GM12873 (cell line): Measurements from ENCODE around the gene NID2.

Experiments used
- TF ChIP-seq, protein P1 (sequence below): IDR thresholded peaks from 2 replicates; pipeline ENCODE4 v1.5.1; 2012; ENCODE audit warnings: low read depth, mild to moderate bottlenecking, moderate library complexity, low read length, control low read depth; ENCODE audit not compliant: insufficient read depth; ENCODE audit errors: missing control alignments

Gene NID2

DNA sequence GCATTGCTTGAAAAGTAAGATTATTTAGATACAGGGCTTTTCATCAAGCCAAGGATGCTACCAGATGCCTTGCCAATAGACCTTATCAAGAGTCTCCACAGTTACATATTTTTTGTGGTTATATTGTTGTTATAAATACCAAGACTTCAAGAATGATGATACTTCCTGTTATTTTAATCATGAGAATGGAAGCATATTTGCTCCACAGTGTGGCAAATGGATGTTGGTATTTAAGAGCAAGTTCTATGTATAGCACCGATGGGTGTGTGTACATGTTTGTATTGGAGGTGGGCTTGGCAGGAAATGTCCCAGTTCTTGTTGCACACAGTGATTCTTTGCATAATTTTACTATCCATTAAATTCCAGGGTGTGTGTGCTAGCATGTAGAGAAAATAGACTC, 4.4 kb upstream of the NID2 start:
- TF ChIP-seq, protein P1, sequence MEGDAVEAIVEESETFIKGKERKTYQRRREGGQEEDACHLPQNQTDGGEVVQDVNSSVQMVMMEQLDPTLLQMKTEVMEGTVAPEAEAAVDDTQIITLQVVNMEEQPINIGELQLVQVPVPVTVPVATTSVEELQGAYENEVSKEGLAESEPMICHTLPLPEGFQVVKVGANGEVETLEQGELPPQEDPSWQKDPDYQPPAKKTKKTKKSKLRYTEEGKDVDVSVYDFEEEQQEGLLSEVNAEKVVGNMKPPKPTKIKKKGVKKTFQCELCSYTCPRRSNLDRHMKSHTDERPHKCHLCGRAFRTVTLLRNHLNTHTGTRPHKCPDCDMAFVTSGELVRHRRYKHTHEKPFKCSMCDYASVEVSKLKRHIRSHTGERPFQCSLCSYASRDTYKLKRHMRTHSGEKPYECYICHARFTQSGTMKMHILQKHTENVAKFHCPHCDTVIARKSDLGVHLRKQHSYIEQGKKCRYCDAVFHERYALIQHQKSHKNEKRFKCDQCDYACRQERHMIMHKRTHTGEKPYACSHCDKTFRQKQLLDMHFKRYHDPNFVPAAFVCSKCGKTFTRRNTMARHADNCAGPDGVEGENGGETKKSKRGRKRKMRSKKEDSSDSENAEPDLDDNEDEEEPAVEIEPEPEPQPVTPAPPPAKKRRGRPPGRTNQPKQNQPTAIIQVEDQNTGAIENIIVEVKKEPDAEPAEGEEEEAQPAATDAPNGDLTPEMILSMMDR = no peak

DNA sequence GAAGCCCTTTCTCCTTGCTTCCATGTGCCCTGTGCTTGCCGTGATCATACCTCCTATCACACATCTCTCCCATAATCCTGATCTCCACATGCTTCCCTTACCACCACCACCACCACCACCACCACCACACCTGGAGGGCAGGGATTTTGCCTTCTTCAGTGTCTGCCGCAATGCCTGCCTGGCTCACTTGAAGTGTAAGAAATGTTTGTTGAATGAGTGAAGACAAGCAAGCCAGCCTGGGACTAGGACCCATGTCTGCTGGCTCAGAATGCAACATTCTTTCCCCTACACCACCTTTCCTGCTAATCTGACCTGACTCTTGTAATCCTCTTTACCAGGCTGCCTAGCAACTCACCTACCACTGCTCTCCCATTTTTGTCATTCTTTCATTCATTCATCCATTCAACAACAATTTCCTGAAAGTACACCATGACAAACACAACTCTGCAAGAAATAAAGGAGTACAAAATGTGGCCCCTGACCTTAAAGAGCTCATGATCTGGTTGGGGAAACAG, 3.5 kb upstream of the NID2 start:
- TF ChIP-seq, protein P1 = no peak

DNA sequence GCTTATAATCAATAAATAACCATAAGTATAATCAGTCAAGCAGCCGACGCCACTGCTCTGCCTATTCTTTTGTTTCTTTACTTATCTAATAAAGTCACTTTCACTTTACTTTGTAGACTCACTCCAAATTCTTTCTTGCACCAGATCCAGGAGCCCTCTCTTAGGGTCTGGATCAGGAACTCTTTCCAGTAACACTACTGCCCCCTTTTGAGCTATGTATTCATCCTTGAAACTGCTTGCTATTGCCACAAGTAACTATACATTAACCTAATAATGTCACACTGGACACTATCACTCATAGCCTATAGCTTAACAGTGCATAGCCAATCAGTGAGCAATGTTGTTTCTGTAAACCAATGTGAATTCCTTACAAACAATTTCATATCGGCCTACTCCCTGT, 2.8 kb upstream of the NID2 start:
- TF ChIP-seq, protein P1 = no peak

GRCh38 chr14:52070051-52070431, 1.2 kb upstream of the NID2 start:
- TF ChIP-seq, protein P1 = no peak

GRCh38 chr14:52069307-52070050, 620 bp upstream of the NID2 start:
- TF ChIP-seq, protein P1 = no peak

GRCh38 chr14:52067873-52068614, 815 bp downstream of the NID2 start:
- TF ChIP-seq, protein P1 = no peak

DNA sequence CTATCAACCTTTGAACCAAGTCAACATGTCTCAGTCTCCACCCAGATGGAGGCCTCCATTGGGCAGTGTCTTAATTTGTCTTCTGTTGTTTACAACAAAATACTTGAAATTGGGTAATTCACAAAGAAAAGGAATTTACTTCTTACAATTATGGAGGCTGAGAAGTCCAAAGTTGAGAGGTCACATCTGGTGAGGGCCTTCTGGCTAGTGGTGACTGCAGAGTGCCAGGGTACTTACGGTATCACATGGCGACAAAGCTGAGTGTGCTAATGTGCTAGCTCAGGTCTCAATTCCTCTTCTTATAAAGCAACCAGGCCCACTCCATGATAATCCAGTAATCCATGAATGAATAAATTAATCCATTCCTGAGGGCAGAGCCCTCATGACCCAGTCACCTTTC, 4.7 kb downstream of the NID2 start:
- TF ChIP-seq, protein P1 = no peak
